ENCODE results near the gene MTHFD1. TPM values are rescaled to one million over a fixed set of nuclear protein-coding genes. Genes with fewer than 3 reads are reported as not detected.

The MTHFD1 gene
- total RNA-seq, 4 donors from 2014 or later, result 34.5 to 54.5 (median 38.6) TPM

DNA sequence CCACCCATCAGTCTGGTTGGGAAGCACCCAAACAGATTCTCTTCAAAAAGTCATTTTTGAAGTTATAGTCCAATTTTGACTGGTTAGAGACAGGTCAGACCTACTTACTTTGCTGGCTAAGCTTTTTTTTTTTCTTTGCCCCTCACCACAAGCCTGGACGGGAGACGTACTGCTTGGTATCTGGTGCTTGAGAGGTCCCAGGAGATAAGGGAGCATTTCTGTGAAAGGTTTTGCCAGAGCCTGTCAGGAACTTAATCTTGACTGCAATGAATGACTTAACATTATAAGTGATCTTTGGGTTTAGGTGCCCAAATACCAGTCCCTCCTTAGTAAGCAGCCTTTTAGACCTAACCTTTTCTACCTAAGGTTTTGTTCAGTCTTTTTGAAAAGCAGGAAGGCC lies 6.3 kb downstream of the MTHFD1 start:
- Histone ChIP-seq H3K9me3 (no peaks in the 10 kb centered on the region), H3K27ac (no peak overlapping the region), H3K4me1 (peaks cover 0 to 6% (median 1%) of the 10 kb centered on the region in 3 donors), H3K4me3 (no peak overlapping the region), H3K27me3 (no peaks in the 10 kb centered on the region), H3K36me3 (peaks cover 0 to 17% of the 10 kb centered on the region in 2 donors)
- no peak for ATAC-seq
- 71% methylated on average over 1 of the region's 2 CpGs; no CpG with 5 or more reads in 1 of the 2 donors for WGBS, 2 donors (ENCODE audit: low coverage in 1 of 2)
- no peak for TF ChIP-seq POLR2AphosphoS5 (IDR thresholded peaks at IDR 0.05)
- no peak for TF ChIP-seq CTCF (IDR thresholded peaks at IDR 0.05)
- no peak for TF ChIP-seq POLR2A (IDR thresholded peaks at IDR 0.05)
- no peak for TF ChIP-seq EP300 (IDR thresholded peaks at IDR 0.05)

DNA sequence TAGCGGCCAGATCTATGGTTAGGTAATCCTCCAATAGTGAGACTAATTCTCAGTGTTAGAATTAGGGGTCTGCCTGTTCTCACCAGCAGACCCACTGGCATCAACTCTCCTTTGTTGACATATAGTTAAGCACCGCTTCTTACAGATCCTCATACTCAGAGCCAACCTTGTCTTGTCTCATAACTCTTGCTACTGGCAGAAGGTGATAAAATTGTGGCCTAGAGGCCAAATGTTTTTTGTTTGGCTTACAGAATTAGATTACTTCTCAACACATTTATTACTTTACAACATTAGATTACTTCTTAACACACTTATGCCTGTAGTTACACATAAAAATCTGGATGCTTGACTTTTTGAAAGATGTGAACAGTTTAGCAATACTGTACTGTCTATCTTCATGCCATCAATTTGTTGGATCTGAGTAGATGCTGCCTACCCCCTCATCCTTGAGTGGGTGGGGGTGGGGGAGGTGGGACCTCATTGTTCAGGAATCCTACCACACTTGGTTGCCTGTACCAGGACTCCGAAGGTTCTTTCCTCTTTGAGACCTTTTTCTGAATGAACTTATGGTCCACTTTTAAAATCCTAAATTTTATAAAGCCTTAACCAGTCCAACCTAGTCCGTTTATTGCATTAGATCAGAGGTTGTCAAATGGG lies 7.0 kb downstream of the MTHFD1 start:
- no peaks in the 10 kb centered on the region for H3K27me3 ChIP-seq
- H3K4me1 ChIP-seq, result peaks cover 0 to 2% (median 0%) of the 10 kb centered on the region in 3 donors
- no peak for TF ChIP-seq POLR2A (IDR thresholded peaks at IDR 0.05)
- TF ChIP-seq POLR2AphosphoS5 (IDR thresholded peaks at IDR 0.05), result no peak
- TF ChIP-seq CTCF (IDR thresholded peaks at IDR 0.05), result no peak
- TF ChIP-seq EP300 (IDR thresholded peaks at IDR 0.05), result no peak
- no peak for ATAC-seq
- peaks cover 0 to 17% of the 10 kb centered on the region in 2 donors for H3K36me3 ChIP-seq
- WGBS, 2 donors (ENCODE audit: low coverage in 1 of 2), result 67 to 73% methylated on average over 3 of the region's 4 CpGs
- H3K9me3 ChIP-seq, result no peaks in the 10 kb centered on the region
- no peak overlapping the region for H3K27ac ChIP-seq
- no peak overlapping the region for H3K4me3 ChIP-seq

- no peaks in the 10 kb centered on the region for H3K9me3 ChIP-seq
- H3K4me1 ChIP-seq, result peaks cover 0 to 10% (median 0%) of the 10 kb centered on the region in 3 donors
- H3K27me3 ChIP-seq, result no peaks in the 10 kb centered on the region
- no peak overlapping the region for H3K27ac ChIP-seq
- TF ChIP-seq POLR2AphosphoS5 (IDR thresholded peaks at IDR 0.05), result no peak
- TF ChIP-seq CTCF (IDR thresholded peaks at IDR 0.05), result no peak
- no peak for TF ChIP-seq EP300 (IDR thresholded peaks at IDR 0.05)
- TF ChIP-seq POLR2A (IDR thresholded peaks at IDR 0.05), result no peak
- 83 to 87% methylated on average over 4 to 6 of the region's 6 CpGs for WGBS, 2 donors (ENCODE audit: low coverage in 1 of 2)
- ATAC-seq, result no peak
- peaks cover 0 to 44% of the 10 kb centered on the region in 2 donors for H3K36me3 ChIP-seq
- no peak overlapping the region for H3K4me3 ChIP-seq
Observed at GRCh38 chr14:64400829-64401459, 12.8 kb downstream of the MTHFD1 start.

- TF ChIP-seq POLR2A (IDR thresholded peaks at IDR 0.05), result no peak
- TF ChIP-seq POLR2AphosphoS5 (IDR thresholded peaks at IDR 0.05), result no peak
- TF ChIP-seq CTCF (IDR thresholded peaks at IDR 0.05), result no peak
- no peak for TF ChIP-seq EP300 (IDR thresholded peaks at IDR 0.05)
- 73 to 92% methylated on average over 1 of the region's 1 CpG for WGBS, 2 donors (ENCODE audit: low coverage in 1 of 2)
- ATAC-seq, result no peak
Observed at GRCh38 chr14:64401949-64402348, 13.8 kb downstream of the MTHFD1 start.

DNA sequence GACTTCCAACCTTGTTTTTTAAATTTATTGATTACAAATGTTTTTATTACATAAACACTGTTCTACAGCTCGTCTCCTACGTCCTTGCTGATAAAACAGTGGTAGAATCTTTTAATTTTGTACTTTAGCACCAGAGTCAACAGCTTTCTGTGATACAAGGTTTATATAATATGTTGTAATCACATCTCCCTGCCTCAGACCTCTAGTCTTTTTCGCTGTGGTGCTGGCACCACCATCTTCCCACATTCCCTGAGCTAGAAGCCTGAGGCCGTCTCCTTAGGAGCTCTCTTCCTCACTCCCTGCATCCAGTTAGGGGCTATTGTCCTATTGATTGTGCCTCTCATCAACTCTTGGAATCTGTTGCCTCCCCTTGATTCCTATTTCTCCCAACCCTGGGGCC lies 17.1 kb downstream of the MTHFD1 start:
- H3K27me3 ChIP-seq, result no peaks in the 10 kb centered on the region
- no peak for ATAC-seq
- H3K9me3 ChIP-seq, result no peaks in the 10 kb centered on the region
- peaks cover 0 to 44% of the 10 kb centered on the region in 2 donors for H3K36me3 ChIP-seq
- H3K4me1 ChIP-seq, result peaks cover 0 to 6% (median 0%) of the 10 kb centered on the region in 3 donors
- no peak overlapping the region for H3K27ac ChIP-seq
- no peak overlapping the region for H3K4me3 ChIP-seq
- TF ChIP-seq EP300 (IDR thresholded peaks at IDR 0.05) (no peak), CTCF (IDR thresholded peaks at IDR 0.05) (no peak), POLR2AphosphoS5 (IDR thresholded peaks at IDR 0.05) (no peak), POLR2A (IDR thresholded peaks at IDR 0.05) (no peak)
- WGBS, 2 donors (ENCODE audit: low coverage in 1 of 2), result 90 to 95% methylated on average over 4 of the region's 4 CpGs

More at GRCh38 chr14:64401949-64402348, 13.8 kb downstream of the MTHFD1 start:
- Histone ChIP-seq H3K4me3 (no peak overlapping the region), H3K4me1 (peaks cover 0 to 10% (median 0%) of the 10 kb centered on the region in 3 donors), H3K27ac (no peak overlapping the region), H3K9me3 (no peaks in the 10 kb centered on the region), H3K27me3 (no peaks in the 10 kb centered on the region), H3K36me3 (peaks cover 0 to 44% of the 10 kb centered on the region in 2 donors)

Data from gastroesophageal sphincter (tissue), 4 donors.